K562 (cell line): ENCODE results near the gene LRTM1. TPM values are rescaled to one million over a fixed set of nuclear protein-coding genes. Genes with fewer than 3 reads are reported as not detected.

Experiments
- ATAC-seq: fragments of 200-7000 bp; cut with Tn5 transposase; 3 replicates; pipeline ENCODE4 v1.9.1; 2020; ENCODE audit warnings: moderate library complexity
- BruUV-seq: library from RNA; stranded (reverse); fragments of 400-500 nt; replicated peaks from 2 replicates; lab custom pipeline; 2021; lab: Mats Ljungman, UMichigan
- CTCF ChIA-PET: fragments of 300-600 bp; formaldehyde crosslinking; extraction: SDS; loops from one replicate; lab custom pipeline; 2021; ENCODE audit warnings: low intra/inter-chr PET ratio; lab: Yijun Ruan, JAX
- POLR2A ChIA-PET: fragments of 300-600, 350-650 bp; sonication (Branson Sonifier 250); formaldehyde crosslinking; extraction: SDS; loops from one replicate; lab custom pipeline; 2021; ENCODE audit warnings: antibody characterized with exemption, inconsistent platforms; lab: Yijun Ruan, JAX
- DNase-seq, 4 experiments: peaks; one replicate each; pipeline versions ENCODE4 v3.0.0 to v3.0.0-alpha.2; 2011 to 2018; ENCODE audit warnings: low spot score in 3 of 4, mixed read lengths in 3 of 4; ENCODE audit errors: extremely low read depth in 1 of 4
- FAIRE-seq: peaks from 2 replicates; lab custom pipeline; 2011; peaks lifted over from hg19 to GRCh38; lab: Jason Lieb, UNC
- H2AFZ ChIP-seq: 2 replicates; pipeline ENCODE4 v1.6.0; 2011; ENCODE audit warnings: low read depth, low read length, control low read depth, inconsistent platforms
- H3K27ac ChIP-seq: fragments of 200-600 bp; 3 replicates; pipeline ENCODE4 v1.8.0; 2011; ENCODE audit warnings: low read depth, mild to moderate bottlenecking, control low read depth, inconsistent platforms, low read length, moderate library complexity, mixed read lengths; ENCODE audit errors: extremely low read depth
- H3K27me3 ChIP-seq, 2 experiments: fragments of 300-600 bp in 1 of 2; 2 replicates in 1 of 2; 3 replicates in 1 of 2; pipeline versions ENCODE4 v1.6.0 to v1.8.0; 2011; ENCODE audit warnings: inconsistent platforms in 2 of 2, low read length in 2 of 2, mild to moderate bottlenecking in 1 of 2, mixed read lengths in 1 of 2, moderate library complexity in 1 of 2; ENCODE audit not compliant: control insufficient read depth in 2 of 2, insufficient read depth in 2 of 2
- H3K36me3 ChIP-seq: fragments of 300-600 bp; 3 replicates; pipeline ENCODE4 v1.8.0; 2011; ENCODE audit warnings: mild to moderate bottlenecking, low read length, inconsistent platforms; ENCODE audit not compliant: control insufficient read depth, insufficient read depth
- H3K4me1 ChIP-seq, 2 experiments: fragments of 200-600 bp in 1 of 2; replicated peaks in 1 of 2; 2 replicates in 1 of 2; 3 replicates in 1 of 2; pipeline versions ENCODE4 v1.5.1 to v1.8.0; 2011; ENCODE audit warnings: inconsistent platforms in 2 of 2, low read length in 2 of 2, mild to moderate bottlenecking in 1 of 2, mixed read lengths in 1 of 2, moderate library complexity in 1 of 2; ENCODE audit not compliant: control insufficient read depth in 2 of 2, insufficient read depth in 2 of 2
- H3K4me2 ChIP-seq: 2 replicates; pipeline ENCODE4 v1.6.1; 2011; ENCODE audit warnings: low read length, control low read depth, inconsistent platforms, mixed read lengths; ENCODE audit not compliant: insufficient read depth
- H3K4me3 ChIP-seq: fragments of 200-600 bp; sonication (generic), shearing (Covaris generic); 2 replicates; pipeline ENCODE4 v1.5.1; 2016; ENCODE audit warnings: control low read depth, inconsistent platforms
- H3K79me2 ChIP-seq: fragments of 200-600 bp; 3 replicates; pipeline ENCODE4 v1.8.0; 2011; ENCODE audit warnings: low read length, inconsistent platforms; ENCODE audit not compliant: control insufficient read depth, insufficient read depth
- H3K9ac ChIP-seq, 2 experiments: 2 replicates each; pipeline versions ENCODE4 v1.6.0 to v1.6.1; 2011; ENCODE audit warnings: low read depth in 2 of 2, low read length in 2 of 2, control low read depth in 1 of 2, inconsistent platforms in 1 of 2, mild to moderate bottlenecking in 1 of 2, mixed read lengths in 1 of 2; ENCODE audit not compliant: insufficient read depth in 1 of 2
- H3K9me1 ChIP-seq: one replicate; pipeline ENCODE4 v1.6.0; 2011; ENCODE audit warnings: inconsistent platforms, mild to moderate bottlenecking, low read length, moderate library complexity; ENCODE audit not compliant: control insufficient read depth, insufficient read depth
- H3K9me3 ChIP-seq: replicated peaks from 2 replicates; pipeline ENCODE4 v1.5.1; 2011; ENCODE audit warnings: low read depth, low read length, inconsistent platforms; ENCODE audit not compliant: control insufficient read depth, insufficient read depth
- H4K20me1 ChIP-seq: replicated peaks from 2 replicates; pipeline ENCODE4 v1.6.1; 2011; ENCODE audit warnings: low read length, inconsistent platforms, mixed read lengths; ENCODE audit not compliant: control insufficient read depth, insufficient read depth
- CBX3 ChIP-seq, 2 experiments: IDR thresholded peaks; 1 replicate in 1 of 2; 2 replicates in 1 of 2; pipeline ENCODE4 v1.6.1; 2012; ENCODE audit warnings: inconsistent platforms in 2 of 2, low read length in 2 of 2, borderline replicate concordance in 1 of 2, control low read depth in 1 of 2
- TSHZ1 ChIP-seq: fragments of 250-450 bp; sonication (Bioruptor Pico); IDR thresholded peaks from 2 replicates; pipeline ENCODE4 v1.4.0; 2020; ENCODE audit warnings: mild to moderate bottlenecking, moderate library complexity
- ZNF239 ChIP-seq: fragments of 250-450 bp; sonication (Bioruptor Pico); IDR thresholded peaks from 2 replicates; pipeline ENCODE4 v1.4.0; 2020; ENCODE audit warnings: mild to moderate bottlenecking
- ZNF280B ChIP-seq: fragments of 250-450 bp; sonication (Bioruptor Pico); IDR thresholded peaks from 2 replicates; pipeline ENCODE4 v1.5.1; 2021; ENCODE audit warnings: mild to moderate bottlenecking
- ZNF3 ChIP-seq: fragments of 250-450 bp; sonication (Bioruptor Pico); IDR thresholded peaks from 2 replicates; pipeline ENCODE4 v1.5.0; 2021; ENCODE audit warnings: mild to moderate bottlenecking, moderate library complexity
- ZNF318 ChIP-seq, 2 experiments: fragments of 450-650 bp; IDR thresholded peaks; 2 replicates each; pipeline ENCODE4 v1.6.1; 2016; ENCODE audit warnings: mild to moderate bottlenecking in 2 of 2, borderline replicate concordance in 1 of 2, low read depth in 1 of 2, moderate library complexity in 1 of 2
- ZNF77 ChIP-seq: fragments of 250-450 bp; sonication (Bioruptor Pico); IDR thresholded peaks from 2 replicates; pipeline ENCODE4 v1.5.0; 2020
- WGBS: fragments of 100-300 bp; shearing (Covaris generic); methylation state at CpG from one replicate; pipeline ENCODE4 v1.1.6; 2016; ENCODE audit warnings: low coverage, mixed read lengths; ENCODE audit not compliant: insufficient coverage; ENCODE audit errors: missing lambda C conversion rate; 5-methylcytosine and 5-hydroxymethylcytosine counted together
- in situ Hi-C: fragments of 300-500 bp; cut with MboI; formaldehyde crosslinking; loops from 4 replicates; pipeline ENCODE4 v1.15.0; 2018; ENCODE audit warnings: inconsistent platforms, mixed read lengths
- intact Hi-C: fragments of 100-400 bp; cut with micrococcal nuclease; formaldehyde crosslinking; loops from 2 replicates; pipeline ENCODE4 v1.14.2; 2022
- polyA plus RNA-seq, 8 experiments: library from polyadenylated mRNA; depleted of rRNA in 4 of 8; stranded (reverse) in 5 of 8; unstranded in 3 of 8; fragments of >200 nt; fragmentation: Nextera tagmentation in 2 of 8; fragmentation: Illumina TruSeq in 1 of 8; extraction: Ambion mirVana in 2 of 8; extraction: Trizol in 1 of 8; gene quantifications; 2 replicates each; pipeline versions ENCODE4 v1.2.1 to v1.2.3, GENCODE V29; 2011 to 2014; ENCODE audit warnings: inconsistent platforms in 1 of 8, missing spikeins in 1 of 8
- total RNA-seq, 7 experiments: library from RNA; depleted of rRNA in 6 of 7; stranded (reverse); fragments of >200 nt in 6 of 7; fragmentation: Illumina TruSeq in 2 of 7; extraction: Trizol in 2 of 7; gene quantifications; 2 replicates each; pipeline versions ENCODE4 v1.2.1 to v1.2.3, GENCODE V29; 2011 to 2021; ENCODE audit warnings: low replicate concordance in 1 of 7

LRTM1 gene
- total and polyA plus RNA-seq, 9 of the 15 experiments (the other 6 are each of a cell fraction or from before 2014, with no cell fraction given): not detected

GRCh38 chr3:54882129-54882833 is 45.6 kb downstream of the LRTM1 start:
- H3K9me3 ChIP-seq: no peaks in the 10 kb centered on the region
- intact Hi-C loops (no loop called here), in situ Hi-C loops (no loop called here)
- ATAC-seq (no peak), FAIRE-seq (no peak), DNase-seq (no peak)
- H2AFZ ChIP-seq: no peak overlapping the region
- WGBS: 5% methylated on average over 2 of the region's 3 CpGs
- H3K9me1 ChIP-seq: no peaks in the 10 kb centered on the region
- H3K4me2 ChIP-seq: no peak overlapping the region
- no TSS peak for BruUV-seq
- H3K27ac ChIP-seq: no peak overlapping the region
- no peak overlapping the region for H3K9ac ChIP-seq
- H3K4me1 ChIP-seq: no peaks in the 10 kb centered on the region
- no peaks in the 10 kb centered on the region for H4K20me1 ChIP-seq
- no peaks in the 10 kb centered on the region for H3K79me2 ChIP-seq
- CTCF ChIA-PET: no interaction called here
- no peaks in the 10 kb centered on the region for H3K27me3 ChIP-seq
- H3K4me3 ChIP-seq: no peak overlapping the region
- POLR2A ChIA-PET: interaction anchor here (0.9 kb wide), 1 partner anchor 9 kb away, joined by 5 read pairs; no protein-coding TSS in a partner anchor
- no peaks in the 10 kb centered on the region for H3K36me3 ChIP-seq
- TF ChIP-seq CBX3 (IDR thresholded peaks at IDR 0.05; ENCODE audit: borderline replicate concordance in 1 of 2, low read length in 2 of 2) (no peak), TSHZ1 (CRISPR knock-in tag) (no peak), ZNF318 (IDR thresholded peaks at IDR 0.05; ENCODE audit: borderline replicate concordance in 1 of 2, low read depth in 1 of 2) (no peak), ZNF239 (CRISPR knock-in tag) (no peak), ZNF3 (CRISPR knock-in tag) (no peak), ZNF77 (CRISPR knock-in tag) (no peak), ZNF280B (no peak)
